Coronary artery (tissue), 2 donors: ENCODE data around the gene ADCY7.

ENCODE experiments used
- DNase-seq: peaks from one replicate; pipeline ENCODE4 v3.0.0-alpha.2; 2017; ENCODE audit warnings: low spot score
- H3K27ac ChIP-seq, 2 donors: fragments of 200-600 bp; sonication (generic); one replicate each; pipeline ENCODE4 v1.5.1; 2016 to 2019
- H3K4me3 ChIP-seq: fragments of 200-600 bp; sonication (generic); 2 replicates; pipeline ENCODE4 v1.5.1; 2016; ENCODE audit warnings: mild to moderate bottlenecking, moderate library complexity
- TF ChIP-seq, protein P1 (sequence below): fragments of 200-600 bp; sonication (generic); IDR thresholded peaks from one replicate; pipeline ENCODE4 v1.5.1; 2019; ENCODE audit warnings: antibody characterized with exemption

ADCY7 gene

DNA sequence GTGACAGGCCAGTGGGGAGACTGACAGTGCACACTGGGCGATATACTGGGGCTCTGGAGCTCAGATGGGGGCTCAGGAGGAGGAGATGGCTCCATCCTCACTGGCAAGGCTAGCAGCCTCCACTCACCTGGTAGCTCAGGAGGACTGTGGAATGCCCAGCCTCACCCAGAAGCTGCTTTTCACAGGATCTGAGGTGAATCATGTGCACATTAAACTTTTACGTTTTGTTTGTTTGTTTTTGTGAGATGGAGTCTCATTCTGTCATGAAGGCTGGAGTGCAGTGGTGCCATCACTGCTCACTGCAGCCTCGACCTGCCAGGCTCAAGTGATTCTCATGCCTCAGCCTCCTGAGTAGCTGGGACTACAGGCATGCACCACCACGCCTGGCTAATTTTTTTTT lies 28.6 kb downstream of the ADCY7 start:
- no peak for DNase-seq
- H3K4me3 ChIP-seq = no peak overlapping the region
- H3K27ac ChIP-seq = no peak overlapping the region
- TF ChIP-seq, protein P1, sequence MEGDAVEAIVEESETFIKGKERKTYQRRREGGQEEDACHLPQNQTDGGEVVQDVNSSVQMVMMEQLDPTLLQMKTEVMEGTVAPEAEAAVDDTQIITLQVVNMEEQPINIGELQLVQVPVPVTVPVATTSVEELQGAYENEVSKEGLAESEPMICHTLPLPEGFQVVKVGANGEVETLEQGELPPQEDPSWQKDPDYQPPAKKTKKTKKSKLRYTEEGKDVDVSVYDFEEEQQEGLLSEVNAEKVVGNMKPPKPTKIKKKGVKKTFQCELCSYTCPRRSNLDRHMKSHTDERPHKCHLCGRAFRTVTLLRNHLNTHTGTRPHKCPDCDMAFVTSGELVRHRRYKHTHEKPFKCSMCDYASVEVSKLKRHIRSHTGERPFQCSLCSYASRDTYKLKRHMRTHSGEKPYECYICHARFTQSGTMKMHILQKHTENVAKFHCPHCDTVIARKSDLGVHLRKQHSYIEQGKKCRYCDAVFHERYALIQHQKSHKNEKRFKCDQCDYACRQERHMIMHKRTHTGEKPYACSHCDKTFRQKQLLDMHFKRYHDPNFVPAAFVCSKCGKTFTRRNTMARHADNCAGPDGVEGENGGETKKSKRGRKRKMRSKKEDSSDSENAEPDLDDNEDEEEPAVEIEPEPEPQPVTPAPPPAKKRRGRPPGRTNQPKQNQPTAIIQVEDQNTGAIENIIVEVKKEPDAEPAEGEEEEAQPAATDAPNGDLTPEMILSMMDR = no peak

DNA sequence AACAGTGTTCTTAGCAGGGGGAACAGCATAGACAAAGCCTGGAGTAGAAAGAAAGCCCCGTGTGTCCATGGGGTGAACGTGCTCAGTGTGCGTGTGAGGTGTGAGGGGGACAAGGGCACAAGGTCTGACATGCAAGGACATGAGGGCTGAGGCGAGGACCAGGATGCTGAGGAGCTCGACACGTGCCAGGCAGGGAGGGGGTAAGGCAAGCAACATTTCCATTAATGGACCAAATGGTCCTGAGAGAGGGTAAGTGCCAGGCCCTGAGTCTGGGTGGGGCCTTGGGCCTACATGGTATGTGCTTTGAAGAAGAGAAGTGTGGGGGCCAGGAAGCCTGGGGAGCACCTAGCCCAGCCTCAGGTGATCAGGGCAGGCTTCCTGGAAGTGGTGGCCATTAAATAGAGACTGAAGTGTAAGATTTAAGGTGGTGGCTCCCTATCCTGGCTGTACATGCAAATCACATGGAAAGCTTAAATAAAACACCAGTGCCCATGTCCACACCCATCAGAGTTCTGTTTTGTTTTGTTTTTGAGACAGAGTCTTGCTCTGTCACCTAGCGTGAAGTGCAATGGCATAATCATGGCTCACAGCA lies 29.3 kb downstream of the ADCY7 start:
- Histone ChIP-seq H3K4me3 (no peak overlapping the region), H3K27ac (no peak overlapping the region)
- TF ChIP-seq, protein P1 = no peak
- DNase-seq = no peak

DNA sequence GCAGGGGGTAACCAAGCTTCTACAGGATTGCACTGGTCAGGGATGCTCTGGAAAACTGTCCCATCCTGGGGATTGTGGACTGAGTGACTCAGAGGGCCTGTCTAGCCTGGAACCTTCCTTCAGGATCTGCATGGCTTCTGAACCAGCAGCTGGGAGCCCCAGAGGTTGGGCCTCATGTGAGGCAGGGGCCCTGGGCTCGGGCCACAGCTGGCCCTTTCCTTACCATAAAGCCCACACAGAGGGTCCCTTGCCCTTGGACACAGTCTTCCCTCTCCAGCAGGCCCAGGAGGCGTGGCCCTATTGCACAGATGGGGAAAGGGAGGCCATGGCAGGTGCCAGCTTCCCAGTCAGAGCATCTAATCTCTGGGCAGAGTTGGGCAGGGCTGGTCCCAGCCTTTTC lies 30.5 kb downstream of the ADCY7 start:
- no peak for DNase-seq
- TF ChIP-seq, protein P1 = no peak
- Histone ChIP-seq H3K4me3 (no peak overlapping the region), H3K27ac (no peak overlapping the region)

DNA sequence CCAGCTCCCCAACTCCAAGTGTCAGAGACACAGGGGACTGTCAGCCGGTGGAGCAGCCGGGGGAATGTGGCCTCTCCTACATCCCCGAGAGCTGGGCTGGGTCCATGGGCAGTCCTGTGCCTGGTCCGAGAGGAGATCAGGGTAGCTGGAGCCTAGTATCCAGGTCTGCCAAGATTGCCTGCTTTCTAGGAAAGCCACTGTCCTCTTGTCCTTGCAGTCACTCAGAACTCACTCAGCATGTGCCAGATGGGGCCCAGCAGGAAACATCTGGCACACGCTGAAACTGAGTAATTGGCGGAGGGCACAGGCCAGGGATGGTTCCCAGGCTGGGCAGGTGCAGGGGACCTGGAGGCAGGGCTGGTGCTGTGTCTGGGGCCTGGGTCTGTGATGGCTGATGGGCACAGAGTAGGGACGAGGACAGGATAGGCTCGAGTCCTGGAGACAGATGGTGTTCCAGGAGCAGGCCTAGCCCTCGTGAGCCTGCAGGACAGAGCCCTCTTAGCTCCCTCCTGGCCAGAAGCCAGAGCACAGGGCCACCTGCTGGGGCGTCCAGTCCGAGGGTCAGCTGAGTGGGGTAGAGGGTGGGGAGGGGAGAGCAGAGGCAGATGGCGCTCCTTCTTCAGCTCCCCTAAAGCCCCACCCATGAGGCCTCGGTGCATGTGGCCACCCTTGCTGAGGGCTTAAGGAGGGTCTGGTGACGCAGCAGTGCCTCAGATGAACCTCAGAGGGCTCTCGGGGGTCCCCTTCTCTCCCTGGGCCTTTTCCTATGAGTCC lies 31.1 kb downstream of the ADCY7 start:
- DNase-seq = peak; percentile 53
- no peak overlapping the region for H3K4me3 ChIP-seq
- H3K27ac ChIP-seq = no peak overlapping the region
- TF ChIP-seq, protein P1 = no peak

DNA sequence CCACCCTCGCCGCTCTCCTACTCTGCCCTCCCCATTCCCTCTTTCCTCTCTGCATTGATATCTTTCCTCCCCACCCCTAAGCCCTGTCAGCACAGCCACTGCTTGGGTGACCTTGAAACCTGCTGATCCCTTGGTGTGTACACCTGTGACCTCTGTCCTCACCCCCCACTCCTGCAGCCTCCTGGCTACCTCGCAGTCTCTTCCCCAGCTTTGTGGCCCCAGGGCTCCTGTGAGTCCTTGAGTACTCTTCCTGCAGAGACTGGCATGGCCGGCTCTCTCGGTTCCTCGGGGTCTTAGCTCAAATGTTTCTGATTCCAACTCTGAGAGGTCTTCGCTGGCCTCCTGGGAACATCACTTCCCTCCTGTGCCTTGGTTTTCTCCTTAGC lies 31.7 kb downstream of the ADCY7 start:
- TF ChIP-seq, protein P1 = no peak
- Histone ChIP-seq H3K4me3 (no peak overlapping the region), H3K27ac (no peak overlapping the region)
- no peak for DNase-seq

DNA sequence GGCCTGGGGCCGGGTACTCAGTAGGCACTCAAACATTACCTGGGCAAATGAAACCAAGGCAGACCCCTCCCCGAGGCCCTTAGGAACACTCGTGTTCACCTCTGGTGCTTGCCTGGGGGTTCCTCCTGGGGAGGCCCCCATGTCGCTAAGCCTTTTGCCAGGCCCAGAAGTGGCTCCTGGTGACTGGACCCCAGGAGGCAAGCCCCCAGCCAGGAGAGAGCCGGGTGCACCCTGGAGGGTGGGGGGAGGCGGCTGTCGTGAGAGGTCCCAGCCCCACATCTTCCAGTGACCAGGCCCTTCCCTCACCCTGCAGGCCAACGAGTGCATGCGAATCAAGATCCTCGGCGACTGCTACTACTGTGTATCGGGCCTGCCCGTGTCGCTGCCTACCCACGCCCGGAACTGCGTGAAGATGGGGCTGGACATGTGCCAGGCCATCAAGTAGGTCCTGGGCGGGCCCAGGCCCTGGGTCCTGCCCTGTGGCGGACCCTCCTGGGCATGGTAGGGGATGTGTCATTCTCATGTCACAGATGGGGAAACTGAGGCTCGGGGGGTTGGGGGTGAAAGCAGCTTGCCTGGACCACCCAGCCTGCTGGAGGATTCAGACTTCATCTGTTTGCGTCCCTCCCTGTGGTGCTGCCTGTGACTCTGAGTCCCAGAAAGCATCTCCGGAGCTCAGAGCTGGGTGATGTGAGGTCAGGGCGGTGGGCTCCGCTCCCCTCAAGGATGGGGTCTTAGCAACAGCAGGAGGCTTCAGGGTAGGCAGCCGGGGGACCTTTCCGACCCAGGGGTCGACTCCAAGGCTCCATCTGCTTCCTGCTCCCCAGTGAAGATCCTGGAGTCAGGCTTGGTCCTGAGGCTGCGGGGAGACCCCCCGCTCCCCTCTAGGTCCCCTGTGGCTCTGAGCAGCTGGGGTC lies 32.5 kb downstream of the ADCY7 start:
- Histone ChIP-seq H3K4me3 (no peak overlapping the region), H3K27ac (no peak overlapping the region)
- TF ChIP-seq, protein P1 = no peak
- no peak for DNase-seq
